Inferior parietal cortex (tissue), 1 donor: ENCODE data around the gene LHB.

Experiments
- DNase-seq: peaks from one replicate; pipeline ENCODE4 v3.0.0-alpha.2; 2016; ENCODE audit errors: extremely low spot score

LHB gene

GRCh38 chr19:48977061-48977460 is 39.8 kb downstream of the LHB start:
- no peak for DNase-seq

GRCh38 chr19:48975947-48976847 is 40.7 kb downstream of the LHB start:
- no peak for DNase-seq

GRCh38 chr19:48970923-48971395 is 45.9 kb downstream of the LHB start:
- DNase-seq = peak; percentile 92

- DNase-seq = no peak
These were observed 46.6 kb downstream of the LHB start for GRCh38 chr19:48970139-48970766.

GRCh38 chr19:48969276-48970138 is 47.4 kb downstream of the LHB start:
- no peak for DNase-seq

- DNase-seq = no peak
These were observed 48.1 kb downstream of the LHB start for GRCh38 chr19:48968813-48969218.

GRCh38 chr19:48968179-48968661 is 48.7 kb downstream of the LHB start:
- no peak for DNase-seq

GRCh38 chr19:48967346-48968178 is 49.3 kb downstream of the LHB start:
- peak; percentile 34 for DNase-seq

- DNase-seq = no peak
These were observed 50.1 kb downstream of the LHB start for GRCh38 chr19:48966541-48967345.
